K562 (cell line): Measurements from ENCODE around the gene DDX46. TPM values are rescaled to one million over a fixed set of nuclear protein-coding genes. Genes with fewer than 3 reads are reported as not detected.

Experiments used
- CSDE1 ChIP-seq, 2 experiments: fragments of 450-650 bp; IDR thresholded peaks; 2 replicates each; pipeline ENCODE4 v1.6.1; 2016; ENCODE audit warnings: mild to moderate bottlenecking in 1 of 2
- HCFC1 ChIP-seq: IDR thresholded peaks from 2 replicates; pipeline ENCODE4 v1.6.1; 2012; ENCODE audit warnings: low read depth, low read length, improper control_type of control experiment
- MGA ChIP-seq: fragments of 450-650 bp; IDR thresholded peaks from 2 replicates; pipeline ENCODE4 v1.6.1; 2016; ENCODE audit warnings: mild to moderate bottlenecking, moderate library complexity
- SIX5 ChIP-seq, 2 experiments: IDR thresholded peaks; 2 replicates each; pipeline ENCODE4 v1.6.1; 2011; ENCODE audit warnings: low read length in 2 of 2, borderline replicate concordance in 1 of 2, low read depth in 1 of 2, mild to moderate bottlenecking in 1 of 2, moderate library complexity in 1 of 2; ENCODE audit not compliant: insufficient read depth in 1 of 2
- TEAD1 ChIP-seq, 2 experiments: fragments of 450-650 bp in 1 of 2; sonication (generic) in 1 of 2; formaldehyde crosslinking; IDR thresholded peaks; 2 replicates each; pipeline versions ENCODE4 v1.4.0 to v1.8.0; 2020 to 2022; ENCODE audit warnings: mild to moderate bottlenecking in 2 of 2, missing genetic modification reagents in 1 of 2
- ZNF445 ChIP-seq: fragments of 250-450 bp; sonication (Bioruptor Pico); IDR thresholded peaks from 2 replicates; pipeline ENCODE4 v1.4.0; 2020; ENCODE audit warnings: low read depth, mild to moderate bottlenecking, moderate library complexity
- polyA plus RNA-seq, 8 experiments: library from polyadenylated mRNA; depleted of rRNA in 4 of 8; stranded (reverse) in 5 of 8; unstranded in 3 of 8; fragments of >200 nt; fragmentation: Nextera tagmentation in 2 of 8; fragmentation: Illumina TruSeq in 1 of 8; extraction: Ambion mirVana in 2 of 8; extraction: Trizol in 1 of 8; gene quantifications; 2 replicates each; pipeline versions ENCODE4 v1.2.1 to v1.2.3, GENCODE V29; 2011 to 2014; ENCODE audit warnings: inconsistent platforms in 1 of 8, missing spikeins in 1 of 8
- total RNA-seq, 7 experiments: library from RNA; depleted of rRNA in 6 of 7; stranded (reverse); fragments of >200 nt in 6 of 7; fragmentation: Illumina TruSeq in 2 of 7; extraction: Trizol in 2 of 7; gene quantifications; 2 replicates each; pipeline versions ENCODE4 v1.2.1 to v1.2.3, GENCODE V29; 2011 to 2021; ENCODE audit warnings: low replicate concordance in 1 of 7
- TF ChIP-seq, protein P1 (sequence below), 3 experiments: fragments of 200-800 bp in 1 of 3; fragments of 250-450 bp in 1 of 3; fragments of 450-650 bp in 1 of 3; sonication (Bioruptor Pico) in 1 of 3; sonication (Bioruptor generic) in 1 of 3; formaldehyde crosslinking in 1 of 3; IDR thresholded peaks; 2 replicates each; pipeline versions ENCODE4 v1.6.1 to v1.8.0; 2016 to 2022; ENCODE audit warnings: mild to moderate bottlenecking in 2 of 3, missing genetic modification characterization in 2 of 3, missing compliant biosample characterization in 1 of 3, moderate library complexity in 1 of 3
- TF ChIP-seq, protein P2 (sequence below), 2 experiments: fragments of 450-650 bp; IDR thresholded peaks; 2 replicates each; pipeline ENCODE4 v1.6.1; 2016

Gene DDX46
- total and polyA plus RNA-seq, 9 of the 15 experiments (the other 6 are each of a cell fraction or from before 2014, with no cell fraction given), result 26.2 to 99.0 (median 76.4) TPM

GRCh38 chr5:134758504-134759341 is at the start of gene DDX46 (continued):
- no peak; a peak in 1 of 4 replicates for TF ChIP-seq TEAD1 (CRISPR knock-in tag; IDR thresholded peaks at IDR 0.05)
- TF ChIP-seq SIX5 (IDR thresholded peaks at IDR 0.05; ENCODE audit: borderline replicate concordance in 1 of 2, insufficient read depth in 1 of 2, low read depth in 1 of 2, low read length in 2 of 2), result peak in 1 of 2 experiments; percentile 37; a peak in 2 of 4 replicates
- TF ChIP-seq HCFC1, result peak; percentile 83
- TF ChIP-seq, protein P1, sequence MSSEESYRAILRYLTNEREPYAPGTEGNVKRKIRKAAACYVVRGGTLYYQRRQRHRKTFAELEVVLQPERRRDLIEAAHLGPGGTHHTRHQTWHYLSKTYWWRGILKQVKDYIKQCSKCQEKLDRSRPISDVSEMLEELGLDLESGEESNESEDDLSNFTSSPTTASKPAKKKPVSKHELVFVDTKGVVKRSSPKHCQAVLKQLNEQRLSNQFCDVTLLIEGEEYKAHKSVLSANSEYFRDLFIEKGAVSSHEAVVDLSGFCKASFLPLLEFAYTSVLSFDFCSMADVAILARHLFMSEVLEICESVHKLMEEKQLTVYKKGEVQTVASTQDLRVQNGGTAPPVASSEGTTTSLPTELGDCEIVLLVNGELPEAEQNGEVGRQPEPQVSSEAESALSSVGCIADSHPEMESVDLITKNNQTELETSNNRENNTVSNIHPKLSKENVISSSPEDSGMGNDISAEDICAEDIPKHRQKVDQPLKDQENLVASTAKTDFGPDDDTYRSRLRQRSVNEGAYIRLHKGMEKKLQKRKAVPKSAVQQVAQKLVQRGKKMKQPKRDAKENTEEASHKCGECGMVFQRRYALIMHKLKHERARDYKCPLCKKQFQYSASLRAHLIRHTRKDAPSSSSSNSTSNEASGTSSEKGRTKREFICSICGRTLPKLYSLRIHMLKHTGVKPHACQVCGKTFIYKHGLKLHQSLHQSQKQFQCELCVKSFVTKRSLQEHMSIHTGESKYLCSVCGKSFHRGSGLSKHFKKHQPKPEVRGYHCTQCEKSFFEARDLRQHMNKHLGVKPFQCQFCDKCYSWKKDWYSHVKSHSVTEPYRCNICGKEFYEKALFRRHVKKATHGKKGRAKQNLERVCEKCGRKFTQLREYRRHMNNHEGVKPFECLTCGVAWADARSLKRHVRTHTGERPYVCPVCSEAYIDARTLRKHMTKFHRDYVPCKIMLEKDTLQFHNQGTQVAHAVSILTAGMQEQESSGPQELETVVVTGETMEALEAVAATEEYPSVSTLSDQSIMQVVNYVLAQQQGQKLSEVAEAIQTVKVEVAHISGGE (CRISPR knock-in tag; IDR thresholded peaks at IDR 0.05), result peak in 1 of 3 experiments; percentile 80; a peak in 2 of 6 replicates
- no peak for TF ChIP-seq ZNF445 (CRISPR knock-in tag)
- peak; percentile 87 for TF ChIP-seq MGA
- TF ChIP-seq, protein P2, sequence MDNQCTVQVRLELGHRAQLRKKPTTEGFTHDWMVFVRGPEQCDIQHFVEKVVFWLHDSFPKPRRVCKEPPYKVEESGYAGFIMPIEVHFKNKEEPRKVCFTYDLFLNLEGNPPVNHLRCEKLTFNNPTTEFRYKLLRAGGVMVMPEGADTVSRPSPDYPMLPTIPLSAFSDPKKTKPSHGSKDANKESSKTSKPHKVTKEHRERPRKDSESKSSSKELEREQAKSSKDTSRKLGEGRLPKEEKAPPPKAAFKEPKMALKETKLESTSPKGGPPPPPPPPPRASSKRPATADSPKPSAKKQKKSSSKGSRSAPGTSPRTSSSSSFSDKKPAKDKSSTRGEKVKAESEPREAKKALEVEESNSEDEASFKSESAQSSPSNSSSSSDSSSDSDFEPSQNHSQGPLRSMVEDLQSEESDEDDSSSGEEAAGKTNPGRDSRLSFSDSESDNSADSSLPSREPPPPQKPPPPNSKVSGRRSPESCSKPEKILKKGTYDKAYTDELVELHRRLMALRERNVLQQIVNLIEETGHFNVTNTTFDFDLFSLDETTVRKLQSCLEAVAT (IDR thresholded peaks at IDR 0.05), result peak in 1 of 2 experiments; percentile 30; a peak in 1 of 4 replicates
- peak in 1 of 2 experiments; percentile 31; a peak in 1 of 4 replicates for TF ChIP-seq CSDE1 (IDR thresholded peaks at IDR 0.05)
